ENCODE results near the gene C9orf78. TPM values are rescaled to one million over a fixed set of nuclear protein-coding genes. Genes with fewer than 3 reads are reported as not detected.

The C9orf78 gene
- total RNA-seq, 1 donor from 2014 or later = 77.3 TPM

GRCh38 chr9:129815278-129815677 is 19.8 kb downstream of the C9orf78 start:
- Histone ChIP-seq H3K27me3 (ENCODE audit: control insufficient read depth, insufficient read depth, low read length) (no peaks in the 10 kb centered on the region), H3K4me3 (ENCODE audit: low read depth, low read length) (no peak overlapping the region), H3K36me3 (ENCODE audit: control insufficient read depth, insufficient read depth, low read length) (no peaks in the 10 kb centered on the region)
- no peak for TF ChIP-seq CTCF (IDR thresholded peaks at IDR 0.05; ENCODE audit: insufficient read depth, low read length, poor library complexity, severe bottlenecking)
- no peak for DNase-seq (ENCODE audit: low read depth)

GRCh38 chr9:129814432-129815223 is 20.4 kb downstream of the C9orf78 start:
- Histone ChIP-seq H3K4me3 (ENCODE audit: low read depth, low read length) (no peak overlapping the region), H3K36me3 (ENCODE audit: control insufficient read depth, insufficient read depth, low read length) (no peaks in the 10 kb centered on the region), H3K27me3 (ENCODE audit: control insufficient read depth, insufficient read depth, low read length) (no peaks in the 10 kb centered on the region)
- no peak for TF ChIP-seq CTCF (IDR thresholded peaks at IDR 0.05; ENCODE audit: insufficient read depth, low read length, poor library complexity, severe bottlenecking)
- no peak for DNase-seq (ENCODE audit: low read depth)

- no peak for TF ChIP-seq CTCF (IDR thresholded peaks at IDR 0.05; ENCODE audit: insufficient read depth, low read length, poor library complexity, severe bottlenecking)
- Histone ChIP-seq H3K36me3 (ENCODE audit: control insufficient read depth, insufficient read depth, low read length) (no peaks in the 10 kb centered on the region), H3K27me3 (ENCODE audit: control insufficient read depth, insufficient read depth, low read length) (no peaks in the 10 kb centered on the region), H3K4me3 (ENCODE audit: low read depth, low read length) (no peak overlapping the region)
- DNase-seq (ENCODE audit: low read depth) = no peak
Observed at GRCh38 chr9:129813661-129814060, 21.4 kb downstream of the C9orf78 start.

GRCh38 chr9:129812385-129812784 is 22.7 kb downstream of the C9orf78 start:
- Histone ChIP-seq H3K4me3 (ENCODE audit: low read depth, low read length) (no peak overlapping the region), H3K27me3 (ENCODE audit: control insufficient read depth, insufficient read depth, low read length) (no peaks in the 10 kb centered on the region), H3K36me3 (ENCODE audit: control insufficient read depth, insufficient read depth, low read length) (no peaks in the 10 kb centered on the region)
- DNase-seq (ENCODE audit: low read depth) = no peak
- TF ChIP-seq CTCF (IDR thresholded peaks at IDR 0.05; ENCODE audit: insufficient read depth, low read length, poor library complexity, severe bottlenecking) = no peak

- no peak overlapping the region for H3K4me3 ChIP-seq (ENCODE audit: low read depth, low read length)
- H3K27me3 ChIP-seq (ENCODE audit: control insufficient read depth, insufficient read depth, low read length) = no peaks in the 10 kb centered on the region
- H3K36me3 ChIP-seq (ENCODE audit: control insufficient read depth, insufficient read depth, low read length) = no peaks in the 10 kb centered on the region
- no peak for TF ChIP-seq CTCF (IDR thresholded peaks at IDR 0.05; ENCODE audit: insufficient read depth, low read length, poor library complexity, severe bottlenecking)
- DNase-seq (ENCODE audit: low read depth) = no peak
Observed at GRCh38 chr9:129811967-129812363, 23.1 kb downstream of the C9orf78 start.

- Histone ChIP-seq H3K36me3 (ENCODE audit: control insufficient read depth, insufficient read depth, low read length) (no peaks in the 10 kb centered on the region), H3K4me3 (ENCODE audit: low read depth, low read length) (no peak overlapping the region), H3K27me3 (ENCODE audit: control insufficient read depth, insufficient read depth, low read length) (no peaks in the 10 kb centered on the region)
- no peak for TF ChIP-seq CTCF (IDR thresholded peaks at IDR 0.05; ENCODE audit: insufficient read depth, low read length, poor library complexity, severe bottlenecking)
- no peak for DNase-seq (ENCODE audit: low read depth)
Observed at GRCh38 chr9:129810788-129811187, 24.3 kb downstream of the C9orf78 start.

All from kidney epithelial cell (primary cell).